Neural progenitor cell (in vitro differentiated cells): Measurements from ENCODE around the gene TNFRSF9. TPM values are rescaled to one million over a fixed set of nuclear protein-coding genes. Genes with fewer than 3 reads are reported as not detected.

ENCODE experiments used
- DNase-seq: peaks from one replicate; pipeline ENCODE4 v3.0.0-alpha.2; 2016; ENCODE audit warnings: low spot score
- H2AFZ ChIP-seq: fragments of 200-600 bp; sonication (generic); replicated peaks from 2 replicates; pipeline ENCODE4 v1.6.1; 2016; ENCODE audit warnings: antibody characterized with exemption
- H3F3A ChIP-seq: fragments of 200-600 bp; sonication (generic); 2 replicates; pipeline ENCODE4 v1.6.1; 2016; ENCODE audit warnings: antibody characterized with exemption, low read depth
- H3K27ac ChIP-seq: fragments of 200-600 bp; sonication (generic); 2 replicates; pipeline ENCODE4 v1.5.1; 2016; ENCODE audit warnings: mild to moderate bottlenecking
- H3K27me3 ChIP-seq: fragments of 200-600 bp; sonication (generic); 2 replicates; pipeline ENCODE4 v1.6.1; 2016; ENCODE audit warnings: mild to moderate bottlenecking, moderate library complexity
- H3K36me3 ChIP-seq: fragments of 200-600 bp; sonication (generic); 2 replicates; pipeline ENCODE4 v1.5.1; 2016
- H3K4me1 ChIP-seq: fragments of 200-600 bp; sonication (generic); 2 replicates; pipeline ENCODE4 v1.6.1; 2016; ENCODE audit warnings: mixed run types
- H3K4me2 ChIP-seq: fragments of 200-600 bp; sonication (generic); 2 replicates; pipeline ENCODE4 v1.6.1; 2016
- H3K4me3 ChIP-seq: fragments of 200-600 bp; sonication (generic); 2 replicates; pipeline ENCODE4 v1.5.1; 2016
- H3K79me2 ChIP-seq: fragments of 200-600 bp; sonication (generic); 2 replicates; pipeline ENCODE4 v1.6.1; 2016; ENCODE audit warnings: low read depth
- H3K9ac ChIP-seq: fragments of 200-600 bp; sonication (generic); 2 replicates; pipeline ENCODE4 v1.6.1; 2016
- H3K9me3 ChIP-seq: fragments of 200-600 bp; sonication (generic); 2 replicates; pipeline ENCODE4 v1.5.1; 2016; ENCODE audit warnings: low read depth
- H4K20me1 ChIP-seq: fragments of 200-600 bp; sonication (generic); 2 replicates; pipeline ENCODE4 v1.6.1; 2016; ENCODE audit warnings: low read depth
- H3K27ac Mint-ChIP-seq: 3 replicates; pipeline ENCODE4 v1.8.0; 2021; ENCODE audit warnings: mixed read lengths
- H3K27me3 Mint-ChIP-seq: 2 replicates; pipeline ENCODE4 v1.8.0; 2022; ENCODE audit warnings: low read depth, mild to moderate bottlenecking, inconsistent platforms, moderate library complexity, mixed read lengths; ENCODE audit not compliant: insufficient read depth
- H3K36me3 Mint-ChIP-seq: 3 replicates; pipeline ENCODE4 v1.8.0; 2021; ENCODE audit warnings: mixed read lengths
- H3K4me1 Mint-ChIP-seq: 3 replicates; pipeline ENCODE4 v1.8.0; 2021; ENCODE audit warnings: mixed read lengths
- H3K4me3 Mint-ChIP-seq: 3 replicates; pipeline ENCODE4 v1.8.0; 2021; ENCODE audit warnings: mild to moderate bottlenecking, moderate library complexity, mixed read lengths
- H3K9me3 Mint-ChIP-seq: 3 replicates; pipeline ENCODE4 v1.8.0; 2020; ENCODE audit warnings: mixed read lengths
- CTCF ChIP-seq: fragments of 200-600 bp; sonication (generic); IDR thresholded peaks from 2 replicates; pipeline ENCODE4 v1.5.1; 2017; ENCODE audit warnings: antibody characterized with exemption, mild to moderate bottlenecking
- EZH2 ChIP-seq: fragments of 200-600 bp; sonication (generic); IDR thresholded peaks from 2 replicates; pipeline ENCODE4 v1.6.1; 2017; ENCODE audit warnings: antibody characterized with exemption, mild to moderate bottlenecking, moderate library complexity
- EZH2phosphoT487 ChIP-seq: fragments of 200-600 bp; sonication (generic); IDR thresholded peaks from 2 replicates; pipeline ENCODE4 v1.6.1; 2017; ENCODE audit warnings: antibody characterized with exemption
- total RNA-seq: library from RNA; depleted of rRNA; stranded (reverse); fragments of >200 nt; gene quantifications from 2 replicates; pipeline ENCODE4 v1.2.3, GENCODE V29; 2015; ENCODE audit warnings: low replicate concordance

The TNFRSF9 gene
- total RNA-seq, 1 donor from 2014 or later, result not detected

GRCh38 chr1:7878027-7878426, 62.6 kb downstream of the TNFRSF9 start:
- H3K9ac ChIP-seq, result no peak overlapping the region
- no peak overlapping the region for H3K27ac ChIP-seq
- no peak overlapping the region for H3K4me3 ChIP-seq
- no peaks in the 10 kb centered on the region for H3K4me1 ChIP-seq
- no peak overlapping the region for H3K4me2 ChIP-seq
- no peak overlapping the region for H3K4me3 Mint-ChIP-seq
- no peaks in the 10 kb centered on the region for H3K36me3 ChIP-seq
- H3K27ac Mint-ChIP-seq, result no peak overlapping the region
- no peak overlapping the region for H2AFZ ChIP-seq
- no peaks in the 10 kb centered on the region for H3K79me2 ChIP-seq
- no peaks in the 10 kb centered on the region for H3K4me1 Mint-ChIP-seq
- no peaks in the 10 kb centered on the region for H3K27me3 ChIP-seq
- no peaks in the 10 kb centered on the region for H3K36me3 Mint-ChIP-seq
- H3K9me3 Mint-ChIP-seq, result peaks cover 23% of the 10 kb centered on the region
- H3K27me3 Mint-ChIP-seq, result peaks cover 2% of the 10 kb centered on the region
- DNase-seq, result no peak
- TF ChIP-seq EZH2 (no peak), CTCF (no peak), EZH2phosphoT487 (no peak)
- no peaks in the 10 kb centered on the region for H4K20me1 ChIP-seq
- no peaks in the 10 kb centered on the region for H3F3A ChIP-seq
- peaks cover 6% of the 10 kb centered on the region for H3K9me3 ChIP-seq

GRCh38 chr1:7873801-7874795, 66.5 kb downstream of the TNFRSF9 start:
- no peak overlapping the region for H3K27ac Mint-ChIP-seq
- peaks cover 23% of the 10 kb centered on the region for H3K9me3 Mint-ChIP-seq
- H3K4me1 Mint-ChIP-seq, result no peaks in the 10 kb centered on the region
- TF ChIP-seq EZH2phosphoT487, result no peak
- no peak for TF ChIP-seq EZH2
- TF ChIP-seq CTCF, result no peak
- Histone ChIP-seq H3K4me2 (no peak overlapping the region), H3K9me3 (peaks cover 6% of the 10 kb centered on the region), H3K4me3 (no peak overlapping the region), H2AFZ (peak overlapping the region; percentile 15), H3K4me1 (no peaks in the 10 kb centered on the region), H3K36me3 (no peaks in the 10 kb centered on the region), H3K27ac (no peak overlapping the region), H3K27me3 (no peaks in the 10 kb centered on the region), H4K20me1 (no peaks in the 10 kb centered on the region), H3K9ac (no peak overlapping the region), H3F3A (no peaks in the 10 kb centered on the region), H3K79me2 (no peaks in the 10 kb centered on the region)
- H3K4me3 Mint-ChIP-seq, result no peak overlapping the region
- H3K36me3 Mint-ChIP-seq, result no peaks in the 10 kb centered on the region
- peaks cover 2% of the 10 kb centered on the region for H3K27me3 Mint-ChIP-seq
- no peak for DNase-seq

DNA sequence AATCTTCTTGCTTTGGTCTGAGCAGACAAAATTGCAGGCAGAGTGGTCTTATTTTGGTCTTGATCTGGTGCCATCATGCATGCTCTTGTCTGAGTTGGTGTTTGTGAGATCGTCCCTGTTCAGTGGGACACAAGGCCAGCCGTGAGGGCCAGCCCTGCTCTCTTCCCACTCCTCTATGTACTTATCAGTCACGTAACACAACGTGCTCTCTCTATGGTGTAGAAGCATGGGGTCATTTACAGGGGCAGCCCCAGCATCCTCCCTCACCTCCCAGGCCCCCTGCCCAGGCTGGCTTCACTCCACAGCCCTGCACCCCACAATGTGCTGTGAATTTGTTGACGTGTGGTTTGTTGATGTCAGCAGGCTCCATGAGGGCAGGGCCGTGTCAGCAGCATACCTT, 69.5 kb downstream of the TNFRSF9 start:
- H3K36me3 Mint-ChIP-seq, result no peaks in the 10 kb centered on the region
- DNase-seq, result no peak
- H3K4me1 Mint-ChIP-seq, result no peaks in the 10 kb centered on the region
- Histone ChIP-seq H3F3A (no peaks in the 10 kb centered on the region), H3K79me2 (no peaks in the 10 kb centered on the region), H2AFZ (no peak overlapping the region), H3K4me2 (no peak overlapping the region), H3K4me1 (no peaks in the 10 kb centered on the region), H4K20me1 (no peaks in the 10 kb centered on the region), H3K9me3 (no peaks in the 10 kb centered on the region), H3K36me3 (no peaks in the 10 kb centered on the region), H3K4me3 (no peak overlapping the region), H3K9ac (no peak overlapping the region), H3K27ac (no peak overlapping the region), H3K27me3 (no peaks in the 10 kb centered on the region)
- H3K27ac Mint-ChIP-seq, result no peak overlapping the region
- H3K9me3 Mint-ChIP-seq, result peaks cover 6% of the 10 kb centered on the region
- H3K27me3 Mint-ChIP-seq, result peaks cover 4% of the 10 kb centered on the region
- TF ChIP-seq EZH2, result no peak
- H3K4me3 Mint-ChIP-seq, result no peak overlapping the region
